Aorta (tissue), 5 donors: ENCODE measurements around the gene CD247. TPM values are rescaled to one million over a fixed set of nuclear protein-coding genes. Genes with fewer than 3 reads are reported as not detected.

Experiments
- ATAC-seq: fragments of 200-7000 bp; cut with Tn5 transposase; one replicate; pipeline ENCODE4 v1.9.1; 2022; ENCODE audit warnings: moderate library complexity; ENCODE audit not compliant: low FRiP score
- DNase-seq, 2 donors: peaks; one replicate each; pipeline ENCODE4 v3.0.0-alpha.2; 2020
- H3K27ac ChIP-seq, 2 donors: one replicate each; pipeline ENCODE4 v1.5.1; 2013; ENCODE audit warnings: low read length in 2 of 2, mild to moderate bottlenecking in 2 of 2, moderate library complexity in 2 of 2, control low read depth in 1 of 2, inconsistent platforms in 1 of 2, low read depth in 1 of 2
- H3K27me3 ChIP-seq, 2 donors: one replicate each; pipeline ENCODE4 v1.6.1; 2013; ENCODE audit warnings: control low read depth in 1 of 2, low read length in 1 of 2, mild to moderate bottlenecking in 1 of 2, moderate library complexity in 1 of 2; ENCODE audit not compliant: insufficient read depth in 2 of 2, control insufficient read depth in 1 of 2
- H3K36me3 ChIP-seq, 2 donors: one replicate each; pipeline ENCODE4 v1.6.1; 2013; ENCODE audit warnings: control low read depth in 1 of 2, low read length in 1 of 2, mild to moderate bottlenecking in 1 of 2; ENCODE audit not compliant: insufficient read depth in 2 of 2, control insufficient read depth in 1 of 2
- H3K4me1 ChIP-seq, 2 donors: one replicate each; pipeline ENCODE4 v1.6.1; 2013; ENCODE audit warnings: low read length in 2 of 2, control low read depth in 1 of 2, mild to moderate bottlenecking in 1 of 2, moderate library complexity in 1 of 2; ENCODE audit not compliant: insufficient read depth in 2 of 2, control insufficient read depth in 1 of 2
- H3K4me3 ChIP-seq, 2 donors: one replicate each; pipeline ENCODE4 v1.5.1; 2013; ENCODE audit warnings: low read length in 2 of 2, control low read depth in 1 of 2, mild to moderate bottlenecking in 1 of 2
- H3K9me3 ChIP-seq: one replicate; pipeline ENCODE4 v1.6.1; 2013; ENCODE audit warnings: mild to moderate bottlenecking, low read length; ENCODE audit not compliant: control insufficient read depth
- whole genome bisulfite sequencing, 2 donors: extraction: QIAGEN DNeasy Blood & Tissue Kit; methylation state at CpG; one replicate each; pipeline ENCODE4 v1.1.7; 2013; 5-methylcytosine and 5-hydroxymethylcytosine counted together
- intact Hi-C, 2 donors: fragments of 100-400 bp; cut with DNase I; formaldehyde crosslinking; loops; one replicate each; pipeline versions ENCODE4 v1.14.2 to v1.15.0; 2022
- polyA plus RNA-seq, 2 donors: library from polyadenylated mRNA; stranded (reverse); fragments of 200-250 nt; gene quantifications; one replicate each; pipeline ENCODE4 v1.2.3, GENCODE V29; 2013
- total RNA-seq, 2 donors: library from RNA; stranded (reverse); fragmentation: NEBNext Ultra II Directional; extraction: Animal tissue kit (Norgen Biotek cat#: 25700); gene quantifications; one replicate each; pipeline ENCODE4 v1.2.1, GENCODE V29; 2021
- donor health status: healthy with polysubstance abuse.
- donor health status: Bipolar disorder and iron deficiency.
- donor health status: DM: no; HTN: no; CAD: no.
- donor health status: DM: no; HTN: no; CAD: no.
- donor health status: DM: yes; HTN: yes; CAD: no.

CD247 gene
- total and polyA plus RNA-seq, 4 donors = 0.64 to 4.3 (median 4.0) TPM; not detected in 1

DNA sequence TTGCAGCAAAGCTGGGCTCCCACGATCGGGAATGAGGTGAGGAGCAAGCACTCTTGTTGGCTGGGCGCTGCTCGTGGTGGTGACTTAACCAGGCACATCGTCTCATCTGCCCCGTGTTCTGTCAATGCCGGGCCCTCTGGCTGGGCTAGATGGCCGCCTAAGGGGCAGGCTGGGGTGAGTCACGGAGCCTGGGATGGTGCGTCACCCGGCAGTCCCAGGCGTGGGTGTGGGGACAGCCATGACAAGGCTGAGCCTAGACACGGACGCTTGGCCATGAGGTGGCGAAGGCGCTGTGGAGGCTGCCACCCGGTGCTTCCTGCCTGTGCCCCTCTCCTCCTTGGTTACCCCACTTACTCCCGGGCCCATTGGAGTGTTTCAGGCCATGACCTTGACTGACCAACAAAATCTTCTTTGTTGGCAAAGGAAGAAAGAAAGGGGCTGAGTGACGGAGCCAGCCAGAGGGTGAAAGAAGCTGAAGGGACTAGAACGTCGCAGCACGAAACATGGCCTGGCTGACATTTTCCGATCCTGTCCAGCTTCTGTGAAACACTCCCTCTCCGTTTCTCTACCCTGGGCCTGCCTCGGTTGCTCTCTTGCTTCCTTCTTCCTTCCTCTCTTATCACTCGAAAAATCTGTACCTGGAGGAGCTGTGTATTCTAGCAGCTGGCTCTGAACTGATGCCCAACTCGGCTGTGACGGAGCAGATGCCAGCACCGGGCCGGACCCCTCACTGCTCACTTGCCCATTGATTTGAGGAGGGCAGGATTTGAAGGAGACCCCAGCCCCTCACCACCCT lies 596 bp downstream of the CD247 start:
- WGBS, 2 donors = 92 to 93% methylated on average over 30 of the region's 30 CpGs
- H3K9me3 ChIP-seq = no peaks in the 10 kb centered on the region
- no peaks in the 10 kb centered on the region for H3K36me3 ChIP-seq
- ATAC-seq = peak; percentile 52
- intact Hi-C loops = no loop called here
- H3K27me3 ChIP-seq = no peaks in the 10 kb centered on the region
- no peaks in the 10 kb centered on the region for H3K4me1 ChIP-seq
- DNase-seq = peak in 1 of 2 donors; percentile 50
- H3K27ac ChIP-seq = no peak overlapping the region
- H3K4me3 ChIP-seq = no peak overlapping the region

GRCh38 chr1:167516404-167517388 lies 1.6 kb downstream of the CD247 start:
- WGBS, 2 donors = 84 to 85% methylated on average over 19 of the region's 19 CpGs
- Histone ChIP-seq H3K4me3 (no peak overlapping the region), H3K9me3 (no peaks in the 10 kb centered on the region), H3K27me3 (no peaks in the 10 kb centered on the region), H3K27ac (no peak overlapping the region), H3K36me3 (no peaks in the 10 kb centered on the region), H3K4me1 (no peaks in the 10 kb centered on the region)
- intact Hi-C loops = no loop called here
- DNase-seq = no peak
- no peak for ATAC-seq

DNA sequence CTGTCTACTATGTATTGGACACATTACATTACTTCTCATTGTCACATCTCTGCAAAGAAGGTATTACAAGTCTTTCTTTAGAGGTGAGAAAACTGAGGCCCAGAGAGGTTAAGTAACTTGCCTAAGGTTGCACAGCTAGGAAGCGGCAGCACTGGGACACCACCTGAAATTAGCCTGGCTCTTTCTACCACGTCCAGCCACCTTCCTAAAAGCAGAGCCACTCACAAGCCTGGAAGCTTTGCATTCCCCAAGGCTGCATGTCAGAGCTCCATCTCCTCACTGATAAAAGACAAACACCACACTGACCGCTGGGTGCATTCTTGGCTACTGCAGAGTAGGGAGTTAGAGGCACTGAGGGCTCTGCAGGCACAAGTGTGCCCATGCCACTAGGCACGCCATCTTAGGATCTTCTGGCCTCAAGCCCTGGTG lies 2.4 kb downstream of the CD247 start:
- H3K4me3 ChIP-seq = no peak overlapping the region
- ATAC-seq = no peak
- WGBS, 2 donors = 87 to 95% methylated on average over 4 of the region's 4 CpGs
- no peak for DNase-seq
- H3K27ac ChIP-seq = no peak overlapping the region
- H3K4me1 ChIP-seq = no peaks in the 10 kb centered on the region
- no peaks in the 10 kb centered on the region for H3K9me3 ChIP-seq
- no peaks in the 10 kb centered on the region for H3K36me3 ChIP-seq
- no peaks in the 10 kb centered on the region for H3K27me3 ChIP-seq
- intact Hi-C loops = no loop called here

DNA sequence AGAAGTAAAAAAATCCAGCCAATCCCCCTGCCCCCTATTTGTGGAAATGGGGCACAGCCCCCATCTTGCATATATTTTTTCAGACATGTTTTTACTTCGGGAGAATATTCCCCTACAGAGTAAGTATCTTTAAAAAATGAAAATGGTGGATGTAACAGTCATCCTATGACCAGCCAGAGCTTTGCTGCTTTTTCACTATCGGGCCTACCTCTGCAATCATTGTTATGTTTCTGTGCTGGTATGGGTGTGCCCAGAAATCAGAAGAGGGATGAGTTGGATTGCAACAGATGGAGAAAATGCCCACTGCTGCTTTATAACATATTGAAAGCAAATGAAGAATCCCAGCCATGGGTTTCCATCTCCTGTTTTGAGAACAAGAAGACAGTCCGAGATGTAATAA lies 2.9 kb downstream of the CD247 start:
- ATAC-seq = no peak
- no peaks in the 10 kb centered on the region for H3K27me3 ChIP-seq
- H3K4me1 ChIP-seq = no peaks in the 10 kb centered on the region
- no peak overlapping the region for H3K4me3 ChIP-seq
- no peaks in the 10 kb centered on the region for H3K9me3 ChIP-seq
- 90 to 95% methylated on average over 3 of the region's 3 CpGs for WGBS, 2 donors
- no peak for DNase-seq
- no peak overlapping the region for H3K27ac ChIP-seq
- no peaks in the 10 kb centered on the region for H3K36me3 ChIP-seq
- intact Hi-C loops = no loop called here

DNA sequence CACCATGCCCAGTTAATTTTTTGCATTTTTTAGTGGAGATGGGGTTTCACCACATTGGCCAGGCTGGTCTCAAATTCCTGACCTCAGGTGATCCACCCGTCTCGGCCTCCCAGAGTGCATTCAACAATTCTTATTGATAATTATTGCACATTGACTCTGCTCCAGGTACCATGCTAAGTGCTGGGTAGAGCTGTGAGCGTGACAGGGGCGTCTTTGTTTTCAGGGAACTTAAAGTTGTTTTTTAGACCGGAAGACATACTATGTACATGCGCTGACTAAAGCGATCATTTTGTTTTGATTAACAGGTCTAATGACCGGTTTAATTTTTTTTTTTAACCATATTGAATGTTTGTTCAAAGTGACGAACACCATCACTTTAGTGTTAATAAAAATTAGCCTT lies 4.0 kb downstream of the CD247 start:
- 90 to 94% methylated on average over 9 of the region's 9 CpGs for WGBS, 2 donors
- H3K4me1 ChIP-seq = no peaks in the 10 kb centered on the region
- no peaks in the 10 kb centered on the region for H3K27me3 ChIP-seq
- ATAC-seq = no peak
- H3K9me3 ChIP-seq = no peaks in the 10 kb centered on the region
- H3K27ac ChIP-seq = no peak overlapping the region
- DNase-seq = no peak
- H3K4me3 ChIP-seq = no peak overlapping the region
- intact Hi-C loops = no loop called here
- H3K36me3 ChIP-seq = no peaks in the 10 kb centered on the region

GRCh38 chr1:167512046-167512654 lies 6.2 kb downstream of the CD247 start:
- Histone ChIP-seq H3K27me3 (no peaks in the 10 kb centered on the region), H3K36me3 (no peaks in the 10 kb centered on the region)
- ATAC-seq = no peak

DNA sequence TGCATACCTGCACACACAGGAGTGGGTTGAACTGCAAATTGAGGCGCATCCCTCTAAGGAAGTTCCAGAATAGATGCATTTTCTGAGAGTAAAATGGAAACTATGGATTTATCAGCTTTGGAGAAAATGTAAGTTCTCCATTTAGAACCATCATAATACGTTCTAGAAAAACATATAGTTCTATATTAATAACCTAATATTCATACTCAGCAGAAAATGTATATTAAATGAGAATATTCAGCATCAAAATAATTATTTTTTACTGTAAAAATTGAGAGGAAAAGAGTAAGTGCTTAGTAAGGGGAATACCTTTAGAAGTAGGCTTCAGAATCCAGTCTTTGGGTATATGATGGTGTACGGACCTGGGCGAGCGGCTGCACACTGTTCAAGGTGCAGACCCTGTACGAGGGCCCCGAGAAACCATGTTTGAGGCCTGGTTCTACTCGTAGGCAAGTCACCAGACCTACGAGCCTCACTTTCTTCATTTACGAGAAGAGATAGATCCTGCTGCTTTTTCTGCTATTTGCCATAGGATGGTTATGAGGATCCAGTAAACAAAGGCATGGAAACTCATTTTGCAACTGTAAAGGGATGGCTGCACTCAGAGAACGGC lies 6.8 kb downstream of the CD247 start:
- Histone ChIP-seq H3K4me1 (no peaks in the 10 kb centered on the region), H3K27ac (no peak overlapping the region), H3K9me3 (no peaks in the 10 kb centered on the region), H3K4me3 (no peak overlapping the region), H3K36me3 (no peaks in the 10 kb centered on the region), H3K27me3 (no peaks in the 10 kb centered on the region)
- 88 to 90% methylated on average over 11 of the region's 11 CpGs for WGBS, 2 donors
- intact Hi-C loops = no loop called here
- DNase-seq (no peak), ATAC-seq (no peak)

More at GRCh38 chr1:167512046-167512654, 6.2 kb downstream of the CD247 start:
- H3K9me3 ChIP-seq = no peaks in the 10 kb centered on the region
- no peaks in the 10 kb centered on the region for H3K4me1 ChIP-seq
- H3K27ac ChIP-seq = no peak overlapping the region
- no peak overlapping the region for H3K4me3 ChIP-seq
- intact Hi-C loops = no loop called here
- 24 to 44% methylated on average over 7 of the region's 7 CpGs for WGBS, 2 donors
- no peak for DNase-seq

DNA sequence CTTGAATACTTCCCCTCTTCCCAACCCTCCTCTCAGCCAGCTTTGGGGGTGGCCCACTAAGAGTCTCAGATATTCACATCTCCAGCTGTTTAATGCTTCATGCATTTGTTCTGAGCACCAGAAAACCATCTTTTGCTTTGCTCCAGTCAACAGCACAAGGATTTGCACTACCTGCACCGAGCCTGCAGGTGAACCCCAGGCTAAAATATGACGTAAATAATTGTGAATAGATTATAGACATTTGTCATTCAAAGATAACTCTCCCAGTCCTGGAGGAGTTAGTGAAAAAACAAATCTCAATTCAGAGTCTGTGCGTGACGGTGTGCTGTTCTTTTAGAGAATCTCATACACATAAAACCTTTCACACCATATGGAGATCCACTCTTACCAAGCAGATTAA lies 7.4 kb downstream of the CD247 start:
- WGBS, 2 donors = 89 to 90% methylated on average over 4 of the region's 4 CpGs
- Histone ChIP-seq H3K36me3 (no peaks in the 10 kb centered on the region), H3K9me3 (no peaks in the 10 kb centered on the region), H3K27ac (no peak overlapping the region), H3K4me3 (no peak overlapping the region), H3K27me3 (no peaks in the 10 kb centered on the region), H3K4me1 (no peaks in the 10 kb centered on the region)
- ATAC-seq (no peak), DNase-seq (no peak)
- intact Hi-C loops = no loop called here
